GM19467 (cell line): ENCODE measurements around the gene MTHFD1L.

ENCODE experiments used
- ATAC-seq: cut with Tn5 transposase; IDR thresholded peaks from one replicate; pipeline ENCODE4 v1.9.1; 2021; ENCODE audit warnings: mild to moderate bottlenecking, moderate library complexity; ENCODE audit not compliant: unreplicated experiment

The MTHFD1L gene

DNA sequence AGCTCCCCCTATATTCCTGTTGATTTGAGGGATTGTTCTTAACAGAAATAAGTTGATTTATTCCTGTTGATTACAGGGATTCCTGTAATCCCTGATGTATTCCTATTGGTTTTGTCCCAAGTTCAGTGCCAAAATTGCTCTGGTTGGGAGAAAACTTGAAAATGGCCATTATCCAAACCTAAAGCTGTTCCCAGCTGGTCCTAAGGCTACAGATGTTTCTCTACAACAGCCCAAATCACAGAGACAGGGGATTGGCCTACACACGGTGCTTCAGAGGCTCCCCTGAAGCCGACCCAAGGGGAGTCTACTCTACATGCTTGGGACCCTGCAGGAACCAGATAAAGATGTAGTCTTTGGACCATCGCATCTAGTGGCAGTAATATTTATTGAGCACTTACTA lies 275.3 kb downstream of the MTHFD1L start:
- ATAC-seq = no peak

DNA sequence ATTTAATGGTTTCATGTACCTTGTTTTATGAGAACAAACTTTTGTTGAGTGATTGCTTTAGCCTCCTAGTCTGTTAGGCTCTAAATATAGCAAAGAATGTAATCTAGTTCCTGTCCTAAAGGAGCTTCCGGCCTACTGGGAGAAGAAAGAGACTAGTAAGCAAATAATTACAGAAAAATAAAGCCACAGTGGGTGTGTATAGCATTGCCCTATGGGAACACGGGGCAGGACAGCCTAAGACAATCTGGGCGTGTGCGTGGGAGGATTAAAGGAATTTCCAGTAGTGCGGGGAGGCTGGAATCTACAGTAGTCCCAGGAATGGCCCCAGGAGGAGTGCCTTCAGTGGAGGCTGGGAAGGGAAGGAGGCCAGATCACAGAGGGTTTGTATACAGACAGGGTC lies 276.2 kb downstream of the MTHFD1L start:
- ATAC-seq = no peak

DNA sequence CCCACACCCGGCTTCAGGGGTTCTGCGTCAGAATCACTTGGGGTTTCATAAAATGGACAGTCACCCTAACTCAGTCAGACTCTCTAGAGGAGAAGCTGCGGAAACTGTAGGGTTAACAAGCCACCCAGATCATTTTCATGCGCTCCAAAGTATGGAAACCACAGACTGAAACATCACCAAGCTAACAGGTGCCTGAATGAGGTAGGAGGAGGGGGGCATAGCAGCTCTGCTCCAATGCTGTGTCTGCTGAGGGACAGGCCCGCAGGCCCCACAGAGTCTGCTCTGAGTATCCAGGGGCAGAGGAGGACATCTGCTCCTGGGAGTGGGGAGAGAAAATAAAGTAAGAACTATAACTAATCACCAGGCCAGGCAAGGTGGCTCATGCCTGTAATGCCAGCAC lies 277.2 kb downstream of the MTHFD1L start:
- no peak for ATAC-seq

DNA sequence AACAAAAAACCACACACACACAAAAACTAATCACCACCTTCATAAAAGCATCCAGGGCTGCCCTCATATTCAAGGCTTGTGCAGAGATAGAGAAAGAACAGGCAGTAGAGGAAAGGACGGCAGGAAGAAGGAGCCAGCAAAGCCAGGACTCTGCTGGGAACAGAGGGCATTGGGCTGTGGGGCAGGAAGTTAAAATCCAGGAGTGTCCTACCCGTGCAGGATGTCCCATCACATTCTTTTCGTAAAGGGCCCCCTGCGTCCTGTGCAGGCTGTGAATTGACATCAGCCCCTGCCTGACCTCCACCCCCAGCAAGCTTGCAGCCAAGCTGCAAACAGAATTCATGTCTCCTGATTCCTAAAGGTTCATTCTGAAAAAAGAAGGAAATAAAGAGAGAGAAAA lies 277.8 kb downstream of the MTHFD1L start:
- ATAC-seq = no peak

DNA sequence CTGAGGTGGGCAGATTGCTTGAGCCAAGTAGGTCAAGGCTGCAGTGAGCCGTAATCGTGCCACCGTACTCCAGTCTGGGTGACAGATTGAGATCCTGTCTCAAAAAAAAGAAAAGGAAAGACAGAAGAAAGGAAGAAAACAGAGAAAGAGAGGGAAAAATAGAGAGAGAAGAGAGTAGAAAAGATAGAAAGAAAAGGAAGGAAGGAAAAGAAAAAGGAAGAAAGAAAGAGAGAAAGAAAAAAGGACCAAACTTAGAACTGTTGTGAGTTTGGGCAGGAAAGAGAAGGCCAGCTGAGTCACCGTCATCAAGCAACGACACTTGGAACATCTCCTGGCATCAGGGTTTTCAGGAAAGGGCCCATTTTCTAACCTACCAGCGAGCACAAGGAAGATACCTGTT lies 278.3 kb downstream of the MTHFD1L start:
- no peak for ATAC-seq

DNA sequence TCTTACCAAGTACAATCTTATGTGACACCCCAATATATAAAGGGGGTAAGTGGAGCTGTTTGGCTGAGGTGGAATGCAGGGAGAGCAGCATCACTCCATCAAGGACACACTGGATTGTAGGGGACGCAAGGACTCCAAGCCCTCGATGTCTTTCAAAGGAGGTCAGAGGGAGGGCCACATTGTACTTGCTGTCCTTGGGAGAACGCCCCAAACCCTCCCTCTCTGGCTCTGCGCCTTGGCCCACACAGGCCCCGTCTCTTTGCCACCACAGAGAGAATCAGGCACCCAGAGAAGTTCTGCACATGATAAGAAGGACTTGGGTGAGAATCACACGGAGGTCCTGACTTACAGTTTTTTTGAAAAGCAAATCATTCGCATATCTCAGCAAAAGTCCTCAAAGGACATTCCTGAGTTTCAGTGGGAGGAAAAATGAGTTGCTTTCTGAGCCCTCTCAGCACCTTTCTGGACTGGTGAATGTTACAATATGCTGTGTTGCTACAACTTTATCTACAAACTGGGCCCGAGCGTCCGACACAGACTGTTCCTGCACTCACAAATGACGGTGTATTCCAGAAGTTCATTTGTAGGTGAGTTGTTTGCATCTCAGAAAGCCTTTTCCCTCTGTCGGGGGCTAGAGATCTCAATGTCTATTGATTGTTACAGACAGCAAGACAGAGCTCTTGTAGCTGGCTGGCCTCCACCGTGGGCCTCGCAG lies 281.8 kb downstream of the MTHFD1L start:
- ATAC-seq = no peak

DNA sequence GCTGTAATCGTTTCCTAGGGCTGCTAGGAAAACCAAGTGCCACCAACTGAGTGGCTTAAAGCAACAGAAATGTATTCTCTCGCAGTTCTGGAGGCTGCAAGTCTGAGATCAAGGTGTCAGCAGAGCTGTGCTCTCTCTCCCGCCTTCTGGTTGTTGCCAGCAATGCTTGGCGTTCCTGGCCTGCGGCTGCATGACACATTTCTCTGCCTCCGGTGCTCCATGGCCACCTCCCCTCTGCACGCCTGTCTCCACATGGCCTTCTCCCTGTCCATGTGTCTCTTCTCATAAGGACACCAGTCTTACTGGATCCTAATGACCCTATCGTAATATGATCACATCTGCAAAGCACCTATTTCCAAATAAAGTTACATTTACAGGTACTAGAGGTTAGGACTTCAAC lies 282.6 kb downstream of the MTHFD1L start:
- ATAC-seq = no peak

DNA sequence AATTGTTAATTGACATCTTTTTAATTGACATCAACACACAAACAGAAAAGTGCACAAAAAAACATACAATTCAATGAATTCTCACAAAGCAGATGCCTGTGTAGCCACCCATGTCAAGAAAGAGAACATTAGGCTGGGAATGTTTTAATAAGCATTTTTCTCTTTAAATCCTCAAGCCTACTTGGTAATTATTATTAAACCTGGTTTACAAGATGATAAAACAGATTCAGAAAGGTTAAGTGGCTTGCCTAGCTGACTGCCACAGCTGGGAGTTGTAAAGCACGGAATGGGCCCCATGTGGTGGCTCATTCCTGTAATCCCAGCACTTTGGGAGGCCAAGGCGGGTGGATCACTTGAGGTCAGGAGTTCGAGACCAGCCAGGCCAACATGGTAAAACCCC lies 284.3 kb downstream of the MTHFD1L start:
- ATAC-seq = no peak
